Testis (tissue), 2 donors: Measurements from ENCODE around the gene STAP1.
"Not testable (repeated sequence)": the region's sequence is repeated elsewhere in the genome, so short reads cannot be mapped to it uniquely, and the experiment has no call there.

Source experiments
- CTCF ChIP-seq, 3 experiments: fragments of 450-650 bp in 2 of 3; fragments of 200-600 bp in 1 of 3; sonication (generic) in 1 of 3; IDR thresholded peaks; one replicate each; pipeline ENCODE4 v1.5.1; 2016 to 2019; ENCODE audit warnings: antibody characterized with exemption in 3 of 3, mild to moderate bottlenecking in 2 of 3, moderate library complexity in 1 of 3
- POLR2A ChIP-seq: fragments of 450-650 bp; IDR thresholded peaks from one replicate; pipeline ENCODE4 v1.6.1; 2017; ENCODE audit warnings: antibody characterized with exemption, mild to moderate bottlenecking, moderate library complexity

- not testable (repeated sequence) for TF ChIP-seq POLR2A; CTCF (IDR thresholded peaks at IDR 0.05)
Observed at GRCh38 chr4:67532397-67532796, 26.1 kb upstream of the STAP1 start.
